Measurements from ENCODE around the gene MEP1A. TPM values are rescaled to one million over a fixed set of nuclear protein-coding genes. Genes with fewer than 3 reads are reported as not detected.

The MEP1A gene
- total RNA-seq, 2 donors from 2014 or later = not detected

GRCh38 chr6:46888578-46888977, 95.4 kb downstream of the MEP1A start:
- no peaks in the 10 kb centered on the region for H3K36me3 ChIP-seq
- H3K27ac ChIP-seq = no peak overlapping the region
- no peaks in the 10 kb centered on the region for H3K27me3 ChIP-seq
- TF ChIP-seq CTCF (IDR thresholded peaks at IDR 0.05) = no peak
- DNase-seq (ENCODE audit: low spot score) = no peak
- H3K4me3 ChIP-seq = no peak overlapping the region
- peaks cover 0 to 9% of the 10 kb centered on the region in 2 donors for H3K4me1 ChIP-seq
- no peaks in the 10 kb centered on the region for H3K9me3 ChIP-seq

Other genes with a start within 250 kb of the MEP1A start
- gene CYP39A1, start 140.6 kb upstream of the MEP1A start, total RNA-seq = 1 to 10 TPM; 6.3 to 7.0 TPM
- 1 to 10 TPM; 6.2 to 7.5 TPM for gene SLC25A27, start 140.4 kb upstream of the MEP1A start, total RNA-seq
- gene TDRD6, start 105.5 kb upstream of the MEP1A start, total RNA-seq = under 1 TPM; 0.12 to 0.37 TPM
- gene PLA2G7, start 58.0 kb upstream of the MEP1A start, total RNA-seq = under 1 TPM; 0.26 to 0.63 TPM
- not detected for gene ANKRD66, start 46.5 kb upstream of the MEP1A start, total RNA-seq
- 10 to 100 TPM; 38.4 to 59.4 TPM for gene ADGRF5, start 128.5 kb downstream of the MEP1A start, total RNA-seq
- gene ADGRF1, start 248.9 kb downstream of the MEP1A start, total RNA-seq = not detected

Measured in right atrium auricular region (tissue), 2 donors.